Spleen (tissue), 7 donors: ENCODE data around the gene HCRTR2.

ENCODE experiments used
- POLR2A ChIP-seq, 3 donors: fragments of 450-650 bp; IDR thresholded peaks; one replicate each; pipeline ENCODE4 v1.5.1; 2017; ENCODE audit warnings: antibody characterized with exemption in 3 of 3, mild to moderate bottlenecking in 1 of 3
- TF ChIP-seq, protein P1 (sequence below), 11 experiments: fragments of 200-600 bp in 7 of 11; fragments of 450-650 bp in 4 of 11; sonication (generic) in 4 of 11; IDR thresholded peaks in 8 of 11; conservative IDR thresholded peaks in 3 of 11; 1 replicate in 7 of 11; 2 replicates in 4 of 11; pipeline versions ENCODE4 v1.4.0 to v1.8.0; 2016 to 2021; ENCODE audit warnings: antibody characterized with exemption in 11 of 11, inconsistent platforms in 4 of 11, mild to moderate bottlenecking in 1 of 11
- donor health status: DM: no; HTN: no; CAD: no; lungs with moderate emphysema.
- donor health status: DM: no; HTN: no; CAD: no.
- donor health status: DM: no; HTN: no; CAD: no.

DNA sequence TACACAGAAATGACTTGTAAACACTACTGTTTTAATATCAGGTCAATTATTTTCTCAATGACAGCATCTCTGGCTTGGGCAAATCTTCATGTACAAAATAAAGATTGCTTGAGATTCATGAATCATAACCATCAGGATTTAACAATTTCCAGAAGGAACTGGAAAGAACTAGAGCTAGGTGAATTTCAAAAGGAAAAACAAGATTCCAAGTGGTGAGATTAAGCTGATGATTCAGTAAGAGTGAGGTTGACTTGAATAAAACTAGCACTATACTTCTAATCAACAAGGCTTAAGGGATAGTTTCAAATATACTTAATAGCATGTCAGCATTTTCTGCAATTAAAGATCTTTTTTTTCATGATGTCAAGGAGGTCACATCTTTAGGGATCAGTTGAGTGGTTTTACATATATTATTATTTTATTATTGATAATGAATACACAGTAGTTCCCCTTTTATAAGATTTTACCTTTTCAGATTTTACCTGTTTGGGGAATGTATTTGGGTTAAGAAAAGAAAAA is 43.5 kb upstream of the HCRTR2 start:
- TF ChIP-seq, protein P1, sequence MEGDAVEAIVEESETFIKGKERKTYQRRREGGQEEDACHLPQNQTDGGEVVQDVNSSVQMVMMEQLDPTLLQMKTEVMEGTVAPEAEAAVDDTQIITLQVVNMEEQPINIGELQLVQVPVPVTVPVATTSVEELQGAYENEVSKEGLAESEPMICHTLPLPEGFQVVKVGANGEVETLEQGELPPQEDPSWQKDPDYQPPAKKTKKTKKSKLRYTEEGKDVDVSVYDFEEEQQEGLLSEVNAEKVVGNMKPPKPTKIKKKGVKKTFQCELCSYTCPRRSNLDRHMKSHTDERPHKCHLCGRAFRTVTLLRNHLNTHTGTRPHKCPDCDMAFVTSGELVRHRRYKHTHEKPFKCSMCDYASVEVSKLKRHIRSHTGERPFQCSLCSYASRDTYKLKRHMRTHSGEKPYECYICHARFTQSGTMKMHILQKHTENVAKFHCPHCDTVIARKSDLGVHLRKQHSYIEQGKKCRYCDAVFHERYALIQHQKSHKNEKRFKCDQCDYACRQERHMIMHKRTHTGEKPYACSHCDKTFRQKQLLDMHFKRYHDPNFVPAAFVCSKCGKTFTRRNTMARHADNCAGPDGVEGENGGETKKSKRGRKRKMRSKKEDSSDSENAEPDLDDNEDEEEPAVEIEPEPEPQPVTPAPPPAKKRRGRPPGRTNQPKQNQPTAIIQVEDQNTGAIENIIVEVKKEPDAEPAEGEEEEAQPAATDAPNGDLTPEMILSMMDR (IDR thresholded peaks at IDR 0.05 in 8 of 11, conservative IDR thresholded peaks at IDR 0.05 in 3 of 11) = no peak
- no peak for TF ChIP-seq POLR2A (IDR thresholded peaks at IDR 0.05)
